NCI-H2227 treated with DMSO at 0.1 percent for 48 hours (cell line): ENCODE measurements around the gene OR51V1.
"Not testable (repeated sequence)": the region's sequence is repeated elsewhere in the genome, so short reads cannot be mapped to it uniquely, and the experiment has no call there.

Experiments used
- DNase-seq: peaks from one replicate; lab custom pipeline; 2025; lab: John Stamatoyannopoulos, UW

Gene OR51V1, protein sequence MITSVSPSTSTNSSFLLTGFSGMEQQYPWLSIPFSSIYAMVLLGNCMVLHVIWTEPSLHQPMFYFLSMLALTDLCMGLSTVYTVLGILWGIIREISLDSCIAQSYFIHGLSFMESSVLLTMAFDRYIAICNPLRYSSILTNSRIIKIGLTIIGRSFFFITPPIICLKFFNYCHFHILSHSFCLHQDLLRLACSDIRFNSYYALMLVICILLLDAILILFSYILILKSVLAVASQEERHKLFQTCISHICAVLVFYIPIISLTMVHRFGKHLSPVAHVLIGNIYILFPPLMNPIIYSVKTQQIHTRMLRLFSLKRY

DNA sequence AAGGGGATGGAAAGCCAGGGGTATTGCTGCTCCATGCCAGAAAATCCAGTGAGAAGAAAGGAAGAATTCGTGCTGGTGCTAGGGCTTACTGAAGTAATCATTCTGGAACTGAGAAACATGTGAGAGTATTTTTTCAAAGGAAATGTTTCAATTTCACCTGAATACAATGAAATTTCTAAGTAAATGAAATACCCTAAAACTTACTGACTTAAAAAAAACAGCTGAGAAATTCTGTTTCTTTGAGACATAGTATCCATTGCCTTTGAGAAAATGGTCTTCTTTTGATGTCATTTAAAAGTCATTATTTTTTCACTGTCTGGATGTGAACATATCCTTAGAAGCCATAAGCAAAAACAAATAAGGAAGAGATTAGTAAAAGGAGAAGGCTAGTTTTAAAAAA lies at the start of gene OR51V1:
Gene OR51V1 (minus strand): TSS at position 101 of the 400 bp plus-strand sequence. CDS start 0 bp downstream, at position 101.
- no peak for DNase-seq

DNA sequence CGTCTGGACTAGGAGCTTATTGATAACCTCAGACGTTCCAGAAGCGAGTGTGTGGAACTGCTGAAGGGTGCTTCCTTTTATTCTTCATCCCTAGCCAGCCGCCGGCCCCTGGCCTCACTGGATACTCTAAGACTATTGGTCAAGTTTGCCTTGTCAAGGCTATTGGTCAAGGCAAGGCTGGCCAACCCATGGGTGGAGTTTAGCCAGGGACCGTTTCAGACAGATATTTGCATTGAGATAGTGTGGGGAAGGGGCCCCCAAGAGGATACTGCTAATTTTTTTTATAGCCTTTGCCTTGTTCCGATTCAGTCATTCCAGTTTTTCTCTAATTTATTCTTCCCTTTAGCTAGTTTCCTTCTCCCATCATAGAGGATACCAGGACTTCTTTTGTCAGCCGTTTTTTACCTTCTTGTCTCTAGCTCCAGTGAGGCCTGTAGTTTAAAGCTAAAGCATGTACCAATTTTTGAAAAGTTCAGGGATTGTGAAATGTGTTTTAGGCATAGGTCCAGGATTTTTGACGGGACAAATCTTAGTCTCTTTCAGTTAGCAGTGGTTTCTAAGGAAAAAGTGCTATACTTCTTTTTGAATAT lies 49.4 kb upstream of the OR51V1 start, which contains the start of gene HBG1:
Gene HBG1 (minus strand): TSS at position 51 of the 590 bp plus-strand sequence. CDS start 53 bp downstream, outside the sequence.
- DNase-seq: not testable (repeated sequence)

DNA sequence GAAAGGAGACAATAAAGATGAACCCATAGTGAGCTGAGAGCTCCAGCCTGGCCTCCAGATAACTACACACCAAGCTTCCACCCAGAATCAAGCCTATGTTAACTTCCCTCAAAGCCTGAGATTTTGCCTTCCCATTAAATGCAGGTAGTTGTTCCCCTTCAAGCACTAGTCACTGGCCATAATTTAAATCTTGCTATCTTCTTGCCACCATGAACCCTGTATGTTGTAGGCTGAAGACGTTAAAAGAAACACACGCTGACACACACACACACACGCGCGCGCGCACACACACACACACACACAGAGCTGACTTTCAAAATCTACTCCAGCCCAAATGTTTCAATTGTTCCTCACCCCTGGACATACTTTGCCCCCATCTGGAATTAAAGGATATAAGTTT lies 48.0 kb upstream of the OR51V1 start:
- not testable (repeated sequence) for DNase-seq

DNA sequence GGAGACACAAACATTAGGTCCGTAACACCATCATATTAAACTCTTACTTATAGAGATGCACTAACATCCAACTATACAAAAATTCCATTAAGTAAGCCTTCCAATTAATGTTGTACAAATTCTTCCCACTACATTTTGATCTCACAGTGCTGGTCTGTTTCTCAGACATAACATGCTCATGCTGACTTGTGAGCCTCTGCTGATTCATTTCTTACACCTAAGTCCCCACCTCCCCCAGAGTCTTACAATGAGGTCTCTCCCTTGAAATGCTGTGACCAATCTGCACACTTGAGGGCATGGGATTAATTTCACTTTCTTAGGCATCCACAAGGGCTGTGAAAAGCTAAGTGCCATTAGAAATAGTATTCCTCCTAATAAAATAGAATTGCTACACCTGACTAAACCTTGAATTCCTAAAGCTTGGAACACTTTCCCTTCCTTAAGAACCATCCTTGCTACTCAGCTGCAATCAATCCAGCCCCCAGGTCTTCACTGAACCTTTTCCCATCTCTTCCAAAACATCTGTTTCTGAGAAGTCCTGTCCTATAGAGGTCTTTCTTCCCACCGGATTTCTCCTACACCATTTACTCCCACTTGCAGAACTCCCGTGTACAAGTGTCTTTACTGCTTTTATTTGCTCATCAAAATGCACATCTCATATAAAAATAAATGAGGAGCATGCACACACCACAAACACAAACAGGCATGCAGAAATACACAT lies 47.1 kb upstream of the OR51V1 start:
- no peak for DNase-seq

DNA sequence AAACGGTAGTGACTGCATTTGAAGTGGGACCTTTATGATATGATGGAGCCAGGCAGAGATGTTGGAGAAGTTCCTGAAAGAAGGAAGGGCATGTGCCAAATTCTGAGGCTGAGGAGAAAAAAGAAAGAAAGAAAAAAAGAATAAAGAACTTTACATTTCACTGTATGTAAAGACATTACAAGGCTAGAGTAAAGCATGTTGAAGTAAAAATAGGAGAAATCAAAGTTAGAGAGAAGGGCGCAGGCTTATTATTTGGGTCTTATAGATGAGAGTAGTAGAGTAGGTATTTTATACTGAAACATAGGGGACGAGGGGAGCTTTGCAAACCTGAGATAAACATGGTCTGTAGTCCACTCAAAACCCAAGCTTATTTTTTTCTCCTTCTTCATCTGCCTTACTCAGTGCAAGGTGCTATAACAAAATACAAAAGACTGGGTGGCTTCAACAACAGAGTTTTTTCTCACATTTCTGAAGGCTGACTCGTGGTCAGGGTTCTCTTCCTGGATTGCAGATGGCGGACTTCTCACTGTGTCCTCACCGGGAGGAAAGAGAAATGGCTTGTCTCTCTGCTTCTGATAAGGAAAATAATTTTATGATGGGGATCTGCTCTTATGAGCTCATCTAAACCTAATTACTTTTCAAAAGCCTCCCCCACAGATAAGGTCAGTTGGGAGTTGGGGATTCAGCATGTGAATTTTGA lies 46.4 kb upstream of the OR51V1 start:
- DNase-seq: no peak

DNA sequence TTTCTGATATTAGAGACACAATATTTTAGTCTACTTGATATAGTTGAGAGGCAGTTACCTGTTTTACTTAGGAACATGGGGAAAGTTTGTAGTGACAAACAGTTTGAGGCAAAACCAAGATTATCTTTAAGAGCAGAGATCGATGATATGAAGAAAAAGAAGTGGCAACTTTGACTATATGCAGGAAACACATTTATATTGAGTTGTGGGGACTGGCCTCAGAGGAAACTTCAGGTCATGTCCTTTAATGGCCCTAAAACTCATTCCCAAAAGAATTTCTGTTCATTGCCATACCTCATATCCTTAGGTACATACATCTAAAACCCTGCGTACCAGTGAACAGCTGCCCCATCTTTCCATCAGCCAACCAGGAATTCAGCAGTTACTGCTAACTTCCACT lies 44.7 kb upstream of the OR51V1 start:
- no peak for DNase-seq

DNA sequence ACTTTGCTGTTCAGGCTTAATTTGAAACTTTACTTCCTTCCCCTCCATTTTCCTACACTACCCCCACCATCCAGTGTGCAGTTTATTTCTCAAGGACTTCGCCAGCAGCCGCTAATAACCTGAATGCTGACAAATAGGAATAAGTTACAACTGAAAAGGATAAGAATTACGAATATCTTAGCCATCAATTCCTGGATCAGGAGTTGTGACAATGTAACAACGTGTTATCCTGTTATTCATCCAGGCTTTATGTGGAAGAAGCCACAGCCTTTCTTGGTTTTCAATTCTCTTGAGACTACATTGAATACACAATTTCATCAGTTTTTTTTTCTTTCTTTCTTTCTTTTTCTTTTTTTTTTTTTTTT lies 43.3 kb upstream of the OR51V1 start:
- DNase-seq: no peak

DNA sequence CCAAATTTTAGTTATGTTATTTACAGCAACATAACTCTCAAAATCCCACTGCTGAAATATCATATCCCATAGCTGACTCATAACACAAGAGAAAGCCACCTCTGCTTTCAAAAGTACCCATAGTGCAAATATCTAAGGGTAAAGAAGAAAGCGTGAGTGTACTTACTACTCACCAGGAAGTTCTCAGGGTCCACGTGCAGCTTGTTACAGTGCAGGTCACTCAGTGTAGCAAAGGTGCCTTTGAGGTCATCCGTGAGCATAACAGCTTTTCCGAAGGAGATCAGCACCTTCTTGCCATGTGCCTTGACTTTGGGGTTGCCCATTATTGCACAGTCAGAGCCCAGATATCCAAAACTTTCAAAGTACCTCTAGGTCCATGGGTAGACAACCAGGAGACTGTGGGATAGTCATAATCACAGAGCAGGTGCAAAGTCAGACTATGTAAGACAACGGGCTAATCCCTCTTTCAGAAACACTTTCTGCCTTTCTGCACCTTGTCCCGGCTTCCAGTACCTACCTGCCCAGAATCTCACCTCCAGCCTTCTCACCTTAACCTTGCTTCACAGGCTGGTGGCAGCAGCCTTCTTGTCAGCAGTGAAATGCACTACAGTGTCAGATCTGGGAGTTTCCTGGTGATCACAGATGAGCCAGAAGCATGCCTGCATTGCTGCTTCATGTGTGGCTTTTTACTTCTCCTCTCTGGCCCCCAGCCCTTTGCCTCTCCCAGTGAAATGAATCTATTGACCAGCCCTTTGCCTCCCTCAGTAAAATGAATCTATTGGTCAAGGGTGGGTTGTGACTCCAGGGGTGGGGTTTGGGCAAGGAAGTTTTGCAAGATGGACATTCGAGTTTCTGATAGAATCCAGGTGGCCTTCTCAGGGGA lies 42.7 kb upstream of the OR51V1 start:
- DNase-seq: no peak

DNA sequence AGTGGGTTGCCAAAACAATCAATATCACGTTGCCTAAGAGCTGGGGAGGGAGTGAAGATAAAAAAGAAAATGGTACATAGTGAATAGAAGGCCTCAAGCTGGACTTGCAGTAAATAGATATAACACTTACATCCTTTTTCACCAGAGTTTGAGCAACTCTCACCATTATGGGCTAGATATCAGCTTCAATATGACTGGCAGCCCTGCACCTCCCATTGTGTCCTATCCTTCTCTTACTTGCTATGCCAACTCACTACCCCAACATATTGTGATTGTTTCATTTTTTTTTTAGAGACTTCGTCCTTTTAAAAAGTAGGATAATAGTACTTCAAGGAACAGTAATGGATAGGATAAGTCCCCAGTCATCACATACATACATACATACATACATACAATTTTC lies 41.7 kb upstream of the OR51V1 start:
- DNase-seq: no peak

DNA sequence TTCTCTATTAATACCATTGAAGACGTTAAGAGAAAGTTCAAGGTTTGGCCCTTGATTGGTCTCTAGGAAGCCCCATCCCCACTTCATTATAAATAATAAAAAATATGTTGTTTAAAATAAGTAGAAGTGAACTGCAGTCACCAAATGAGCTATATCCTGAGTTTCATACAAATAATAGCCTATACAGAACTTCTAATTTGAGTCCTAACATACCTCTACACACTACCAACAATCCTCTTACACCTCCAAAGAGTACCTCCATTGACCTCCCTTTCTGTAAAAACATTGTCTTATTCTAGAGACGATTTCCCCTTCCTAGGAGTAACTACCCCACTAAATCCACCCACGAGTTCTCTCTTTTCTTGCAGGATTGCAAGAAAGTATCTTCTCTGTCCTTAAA lies 41.0 kb upstream of the OR51V1 start:
- no peak for DNase-seq

DNA sequence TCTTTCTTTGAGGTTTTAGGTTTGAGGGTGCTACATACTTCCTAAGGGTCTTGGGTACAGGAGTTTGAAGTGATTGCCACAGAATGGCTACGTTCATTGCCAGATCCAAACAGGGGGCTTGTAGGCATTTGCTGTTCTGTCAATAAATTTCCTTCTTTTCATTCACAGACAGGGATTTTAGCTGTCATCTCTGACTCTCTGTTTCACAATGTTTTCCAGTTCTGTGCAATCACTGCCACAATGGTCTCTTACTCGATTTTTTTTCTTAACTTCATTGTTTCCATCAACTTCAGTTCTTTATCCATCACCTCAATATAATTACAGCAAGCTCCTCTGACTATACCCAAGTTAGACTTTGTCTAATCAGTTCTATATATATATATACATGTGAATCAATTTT lies 40.0 kb upstream of the OR51V1 start:
- no peak for DNase-seq

DNA sequence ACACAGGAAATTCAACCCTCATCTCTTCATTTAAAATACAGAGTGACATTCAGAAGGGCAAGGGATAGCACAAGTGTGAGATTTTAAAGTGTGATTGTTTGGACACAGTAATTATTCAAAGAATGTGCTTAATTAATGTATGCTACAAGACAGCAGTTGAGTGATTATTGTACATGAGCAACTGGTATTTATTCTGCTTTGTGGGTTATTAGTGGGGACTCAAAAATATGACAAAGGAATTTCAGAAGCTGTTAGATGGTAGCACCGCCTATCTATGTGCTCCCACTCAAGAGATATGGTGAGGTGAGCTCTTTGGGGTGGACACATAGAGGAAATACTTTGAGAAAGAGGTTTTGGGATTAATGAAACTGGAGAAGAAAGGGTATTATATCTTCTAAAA lies 39.6 kb upstream of the OR51V1 start:
- no peak for DNase-seq

DNA sequence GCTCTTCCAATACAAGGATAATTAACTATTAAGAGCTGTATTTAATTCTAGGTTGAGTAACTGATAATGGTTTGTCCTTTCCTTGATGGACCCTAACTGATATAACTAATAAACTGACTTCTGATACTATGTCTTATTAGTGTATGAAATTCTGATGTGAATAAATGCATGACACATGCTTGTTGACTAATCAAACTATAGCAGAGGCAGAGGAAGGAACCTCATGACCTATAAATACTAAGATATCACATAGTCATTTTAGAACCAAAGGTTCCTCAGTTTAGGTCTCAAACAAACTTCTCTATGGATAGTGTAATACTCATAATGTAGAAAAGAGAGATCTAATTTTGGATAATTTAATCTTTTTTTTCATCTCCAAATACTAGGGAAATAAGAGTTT lies 38.6 kb upstream of the OR51V1 start:
- no peak for DNase-seq

DNA sequence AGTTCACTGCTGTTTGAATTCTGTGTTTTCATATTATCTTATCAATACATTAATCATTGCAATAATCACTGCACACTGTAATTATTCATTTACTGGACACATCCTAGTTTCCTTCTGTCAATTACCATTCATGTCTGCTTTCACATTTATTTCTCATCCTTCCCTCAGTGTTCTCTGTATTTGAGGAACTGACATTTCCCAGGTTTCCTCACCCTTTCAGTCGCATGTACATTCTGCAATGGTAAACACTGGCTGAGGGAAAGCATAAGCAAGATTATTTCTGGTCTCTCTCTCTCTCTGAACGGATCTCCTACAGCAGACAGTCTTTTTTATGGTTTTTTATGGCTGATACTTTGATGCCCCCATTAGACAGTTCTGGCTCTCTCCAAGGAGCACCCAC lies 38.0 kb upstream of the OR51V1 start:
- no peak for DNase-seq

DNA sequence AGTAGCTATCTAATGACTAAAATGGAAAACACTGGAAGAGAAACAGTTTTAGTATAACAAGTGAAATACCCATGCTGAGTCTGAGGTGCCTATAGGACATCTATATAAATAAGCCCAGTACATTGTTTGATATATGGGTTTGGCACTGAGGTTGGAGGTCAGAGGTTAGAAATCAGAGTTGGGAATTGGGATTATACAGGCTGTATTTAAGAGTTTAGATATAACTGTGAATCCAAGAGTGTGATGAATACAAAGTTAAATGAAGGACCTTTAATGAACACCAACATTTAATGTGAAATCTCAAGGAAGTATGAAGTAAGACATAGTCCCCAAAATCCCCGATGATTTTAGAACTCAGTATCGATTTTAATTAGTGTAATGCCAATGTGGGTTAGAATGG lies 36.9 kb upstream of the OR51V1 start:
- no peak for DNase-seq

DNA sequence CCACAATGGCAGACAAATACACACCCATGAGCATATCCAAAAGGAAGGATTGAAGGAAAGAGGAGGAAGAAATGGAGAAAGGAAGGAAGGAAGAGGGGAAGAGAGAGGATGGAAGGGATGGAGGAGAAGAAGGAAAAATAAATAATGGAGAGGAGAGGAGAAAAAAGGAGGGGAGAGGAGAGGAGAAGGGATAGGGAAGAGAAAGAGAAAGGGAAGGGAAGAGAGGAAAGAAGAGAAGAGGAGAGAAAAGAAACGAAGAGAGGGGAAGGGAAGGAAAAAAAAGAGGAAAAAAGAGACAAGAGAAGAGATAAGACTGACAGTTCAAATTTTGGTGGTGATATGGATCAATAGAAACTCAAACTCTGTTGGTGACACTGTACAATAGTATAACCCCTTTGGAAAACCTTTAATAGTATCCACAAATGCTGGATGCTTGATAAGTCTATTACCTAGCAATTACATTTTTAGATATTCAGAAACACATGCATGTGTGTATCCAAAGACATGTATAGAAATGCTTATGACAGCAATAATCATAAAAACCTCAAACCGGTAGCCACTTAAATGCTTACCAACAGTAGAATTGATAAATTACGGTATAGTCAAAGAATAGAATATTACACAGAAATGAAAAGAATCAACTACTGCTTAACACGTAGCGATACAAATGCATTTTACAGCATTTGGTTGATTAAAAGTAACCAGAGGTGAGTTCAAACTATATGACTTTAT lies 35.0 kb upstream of the OR51V1 start:
- no peak for DNase-seq

DNA sequence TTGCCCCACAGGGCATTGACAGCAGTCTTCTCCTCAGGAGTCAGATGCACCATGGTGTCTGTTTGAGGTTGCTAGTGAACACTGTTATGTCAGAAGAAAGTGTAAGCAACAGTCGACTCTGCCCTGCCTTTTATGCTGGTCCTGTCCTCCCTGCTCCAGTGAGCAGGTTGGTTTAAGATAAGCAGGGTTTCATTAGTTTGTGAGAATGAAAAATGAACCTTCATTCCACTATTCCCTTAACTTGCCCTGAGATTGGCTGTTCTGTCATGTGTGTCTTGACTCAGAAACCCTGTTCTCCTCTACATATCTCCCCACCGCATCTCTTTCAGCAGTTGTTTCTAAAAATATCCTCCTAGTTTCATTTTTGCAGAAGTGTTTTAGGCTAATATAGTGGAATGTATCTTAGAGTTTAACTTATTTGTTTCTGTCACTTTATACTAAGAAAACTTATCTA lies 33.9 kb upstream of the OR51V1 start, which contains the start of gene HBD:
Gene HBD (minus strand): TSS at position 103 of the 454 bp plus-strand sequence. CDS start 50 bp downstream, at position 53.
- no peak for DNase-seq

DNA sequence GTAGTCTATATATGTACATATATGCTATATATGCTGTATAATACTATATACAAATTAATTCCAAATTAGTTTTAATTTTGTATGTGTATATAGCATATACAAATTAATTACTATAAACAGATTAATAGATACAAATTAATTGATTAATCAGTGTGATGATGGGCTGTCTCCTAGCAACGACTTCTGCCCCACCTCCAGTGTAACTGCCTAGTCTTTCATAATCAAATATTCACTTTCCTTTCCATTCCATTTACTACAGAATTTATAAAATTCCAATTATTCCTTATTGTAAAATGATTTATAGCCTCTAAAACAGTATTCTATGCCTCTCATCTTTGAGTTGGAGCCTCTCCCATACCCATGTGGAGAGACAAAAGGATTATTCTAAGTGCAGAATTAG lies 32.8 kb upstream of the OR51V1 start:
- DNase-seq: no peak

DNA sequence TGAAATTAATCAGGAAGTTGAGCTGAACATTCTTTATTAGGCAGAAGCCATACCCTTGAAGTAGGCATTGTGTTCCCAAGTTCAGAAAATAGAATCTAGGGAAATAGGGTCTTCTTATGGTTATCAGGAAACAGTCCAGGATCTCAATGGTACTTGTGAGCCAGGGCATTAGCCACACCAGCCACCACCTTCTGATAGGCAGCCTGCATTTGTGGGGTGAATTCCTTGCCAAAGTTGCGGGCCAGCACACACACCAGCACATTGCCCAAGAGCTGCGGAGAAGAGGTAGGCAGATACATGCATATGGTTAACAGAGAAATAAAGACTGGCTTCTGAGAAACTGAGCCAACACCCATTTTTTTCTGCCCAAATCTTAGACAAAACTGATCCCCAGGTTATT lies 32.3 kb upstream of the OR51V1 start:
- no peak for DNase-seq

DNA sequence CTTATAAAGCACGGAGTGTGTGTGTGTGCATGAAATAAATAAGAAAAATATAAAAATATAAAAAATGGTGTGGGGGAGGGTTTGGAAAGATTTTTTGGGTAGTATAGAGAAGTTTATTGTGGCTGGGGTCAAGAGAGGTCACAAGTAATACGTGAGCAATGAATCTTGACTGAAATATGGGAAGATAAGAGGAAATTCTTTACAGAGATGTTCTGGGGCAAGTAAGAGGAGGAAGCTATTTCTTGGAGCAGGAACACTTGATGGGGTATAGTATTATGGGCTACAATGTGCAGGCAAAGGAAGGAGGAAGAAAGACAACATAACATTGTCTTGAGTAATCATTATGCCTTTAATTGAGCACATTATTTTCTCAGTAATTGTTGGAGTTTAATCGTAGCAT lies 31.7 kb upstream of the OR51V1 start:
- DNase-seq: no peak

DNA sequence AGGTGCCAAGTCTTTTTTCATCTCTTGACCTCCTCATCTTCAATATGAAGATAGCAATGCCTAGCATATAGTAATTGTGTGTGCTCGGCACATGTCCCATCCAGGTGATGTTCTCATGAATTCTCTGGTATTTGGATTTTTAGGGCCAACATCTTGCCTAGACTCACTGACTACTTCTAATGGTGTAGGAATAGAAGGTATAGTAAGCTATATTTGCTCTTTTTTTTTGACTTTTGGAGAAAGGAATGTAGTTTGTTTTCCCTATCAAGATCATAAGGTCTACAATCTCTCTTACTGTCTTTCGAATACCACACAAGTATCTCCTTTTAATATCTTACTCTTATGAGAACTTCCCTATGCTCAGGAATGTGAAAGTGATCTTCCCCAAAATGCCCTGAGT lies 30.6 kb upstream of the OR51V1 start:
- DNase-seq: no peak
